ENCODE results near the gene MAP1LC3C.

MAP1LC3C gene

DNA sequence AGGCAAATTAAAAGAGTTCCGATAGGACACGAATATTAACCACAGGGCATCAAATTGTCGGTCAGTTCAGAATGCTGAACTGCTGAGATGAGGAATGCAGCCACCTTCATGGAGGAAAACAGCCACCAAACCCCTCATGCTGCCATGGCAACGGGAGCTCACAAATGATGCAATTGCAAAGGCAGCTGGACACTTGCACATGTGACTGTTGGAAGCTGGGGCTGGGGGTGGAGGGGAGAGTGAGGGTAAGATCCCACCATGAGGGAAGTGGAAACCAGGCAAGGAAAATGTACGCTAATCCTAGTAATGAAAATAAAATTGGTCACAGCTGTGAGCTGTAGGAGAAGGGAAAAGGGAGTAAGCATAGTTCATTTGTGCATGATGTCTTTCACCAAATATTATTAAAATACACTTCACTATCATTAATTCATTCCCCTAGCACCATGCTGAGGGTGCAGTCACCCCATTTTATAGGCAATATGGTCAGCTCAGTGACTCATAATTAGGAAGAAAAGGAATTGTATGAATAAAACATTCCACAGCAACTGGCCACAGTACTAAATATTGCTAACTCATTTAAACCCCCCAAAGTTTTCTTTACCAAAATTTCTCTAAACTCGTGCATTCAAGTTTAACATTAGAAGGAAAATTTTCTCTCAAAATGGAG is 26.1 kb downstream of the MAP1LC3C start:
- Mint-ChIP-seq H3K4me1 (ENCODE audit: low read depth) (no peaks in the 10 kb centered on the region), H3K9me3 (no peaks in the 10 kb centered on the region), H3K27me3 (peaks cover 2% of the 10 kb centered on the region), H3K27ac (no peak overlapping the region), H3K36me3 (ENCODE audit: low read depth) (no peaks in the 10 kb centered on the region), H3K4me3 (no peak overlapping the region)
- intact Hi-C loops (cut with micrococcal nuclease): no loop called here

DNA sequence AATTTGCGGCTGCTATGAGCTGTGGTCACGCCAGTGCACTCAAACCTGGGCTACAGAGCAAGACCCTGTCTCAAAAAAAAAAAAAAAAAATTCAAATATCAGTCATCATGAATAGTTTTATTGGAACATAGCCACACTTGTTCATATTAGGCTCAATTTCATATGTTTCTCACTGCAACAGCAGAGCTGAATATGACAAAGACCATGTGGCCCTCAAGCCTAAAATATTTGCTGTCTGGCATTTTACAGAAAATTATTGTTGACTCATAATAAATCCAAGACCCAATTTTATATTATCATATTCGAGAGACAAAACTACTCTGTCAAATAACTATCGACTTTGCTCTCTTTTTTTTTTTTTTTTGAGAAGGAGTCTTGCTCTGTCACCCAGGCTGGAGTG is 30.3 kb downstream of the MAP1LC3C start:
- Mint-ChIP-seq H3K27me3 (peaks cover 2% of the 10 kb centered on the region), H3K4me3 (no peak overlapping the region), H3K36me3 (ENCODE audit: low read depth) (no peaks in the 10 kb centered on the region), H3K4me1 (ENCODE audit: low read depth) (peaks cover 5% of the 10 kb centered on the region), H3K9me3 (no peaks in the 10 kb centered on the region), H3K27ac (no peak overlapping the region)
- intact Hi-C loops (cut with micrococcal nuclease): no loop called here

DNA sequence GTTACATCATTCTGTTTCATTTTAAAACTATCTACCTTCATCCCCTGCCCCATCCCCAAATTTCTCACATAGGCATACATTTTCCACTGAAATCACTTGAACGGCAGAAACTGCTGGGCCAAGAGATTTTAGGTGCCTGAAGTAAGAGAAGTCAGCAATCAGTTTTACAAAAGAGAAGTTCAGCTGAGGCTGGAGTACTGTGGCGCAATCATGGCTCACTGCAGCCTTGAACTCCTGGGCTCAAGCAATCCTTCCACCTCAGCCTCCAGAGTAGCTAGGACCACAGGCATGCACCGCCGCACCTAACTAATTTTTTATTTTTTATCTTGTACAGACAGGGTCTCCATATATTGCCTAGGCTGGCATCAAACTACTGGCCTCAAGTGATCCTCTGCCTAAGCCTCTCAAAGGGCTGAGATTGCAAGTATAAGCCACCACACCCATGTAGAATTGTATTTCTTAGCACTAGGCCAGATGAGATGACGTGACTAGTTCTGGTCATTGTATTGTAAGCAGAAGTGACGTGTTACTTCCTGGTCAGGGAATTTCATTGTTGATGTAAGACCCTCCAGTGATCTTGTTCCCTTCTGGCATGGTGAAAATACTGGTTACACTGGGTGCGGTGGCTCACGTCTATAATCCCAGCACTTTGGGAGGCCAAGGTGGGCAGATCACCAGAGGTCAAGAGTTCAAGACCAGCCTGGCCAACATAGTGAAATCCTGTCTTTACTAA is 34.2 kb downstream of the MAP1LC3C start:
- Mint-ChIP-seq H3K4me1 (ENCODE audit: low read depth) (peaks cover 5% of the 10 kb centered on the region), H3K27ac (peak overlapping the region; percentile 92), H3K9me3 (no peaks in the 10 kb centered on the region), H3K36me3 (ENCODE audit: low read depth) (no peaks in the 10 kb centered on the region), H3K27me3 (peaks cover 4% of the 10 kb centered on the region), H3K4me3 (no peak overlapping the region)
- intact Hi-C loops (cut with micrococcal nuclease): no loop called here

- H3K36me3 Mint-ChIP-seq (ENCODE audit: low read depth): no peaks in the 10 kb centered on the region
- H3K9me3 Mint-ChIP-seq: no peaks in the 10 kb centered on the region
- H3K4me3 Mint-ChIP-seq: no peak overlapping the region
- intact Hi-C loops (cut with micrococcal nuclease): no loop called here
- no peak overlapping the region for H3K27ac Mint-ChIP-seq
- H3K27me3 Mint-ChIP-seq: peaks cover 2% of the 10 kb centered on the region
- H3K4me1 Mint-ChIP-seq (ENCODE audit: low read depth): peaks cover 5% of the 10 kb centered on the region
These were observed 35.2 kb downstream of the MAP1LC3C start for GRCh38 chr1:241963722-241964121.

DNA sequence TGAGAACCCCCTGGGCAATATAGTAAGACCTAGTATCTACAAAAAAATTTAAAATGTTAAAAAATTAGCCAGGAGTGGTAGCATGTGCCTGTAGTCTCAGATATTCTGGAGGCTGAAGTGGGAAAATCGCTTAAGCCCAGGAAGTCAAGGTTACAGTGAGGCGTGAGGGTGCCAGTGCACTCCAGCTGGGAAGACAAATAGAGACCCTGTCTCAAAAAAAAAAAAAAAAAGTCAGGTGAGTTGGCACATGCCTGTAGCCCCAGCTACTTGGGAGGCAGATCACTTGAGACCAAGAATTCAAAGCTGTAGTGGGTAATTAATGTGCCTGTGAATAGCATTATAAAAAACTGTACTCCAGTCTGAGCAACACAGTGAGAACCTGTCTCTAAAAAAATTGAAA is 36.7 kb downstream of the MAP1LC3C start:
- no peaks in the 10 kb centered on the region for H3K36me3 Mint-ChIP-seq (ENCODE audit: low read depth)
- no peak overlapping the region for H3K27ac Mint-ChIP-seq
- H3K9me3 Mint-ChIP-seq: no peaks in the 10 kb centered on the region
- H3K27me3 Mint-ChIP-seq: peaks cover 4% of the 10 kb centered on the region
- H3K4me3 Mint-ChIP-seq: no peak overlapping the region
- peaks cover 5% of the 10 kb centered on the region for H3K4me1 Mint-ChIP-seq (ENCODE audit: low read depth)
- intact Hi-C loops (cut with micrococcal nuclease): no loop called here

DNA sequence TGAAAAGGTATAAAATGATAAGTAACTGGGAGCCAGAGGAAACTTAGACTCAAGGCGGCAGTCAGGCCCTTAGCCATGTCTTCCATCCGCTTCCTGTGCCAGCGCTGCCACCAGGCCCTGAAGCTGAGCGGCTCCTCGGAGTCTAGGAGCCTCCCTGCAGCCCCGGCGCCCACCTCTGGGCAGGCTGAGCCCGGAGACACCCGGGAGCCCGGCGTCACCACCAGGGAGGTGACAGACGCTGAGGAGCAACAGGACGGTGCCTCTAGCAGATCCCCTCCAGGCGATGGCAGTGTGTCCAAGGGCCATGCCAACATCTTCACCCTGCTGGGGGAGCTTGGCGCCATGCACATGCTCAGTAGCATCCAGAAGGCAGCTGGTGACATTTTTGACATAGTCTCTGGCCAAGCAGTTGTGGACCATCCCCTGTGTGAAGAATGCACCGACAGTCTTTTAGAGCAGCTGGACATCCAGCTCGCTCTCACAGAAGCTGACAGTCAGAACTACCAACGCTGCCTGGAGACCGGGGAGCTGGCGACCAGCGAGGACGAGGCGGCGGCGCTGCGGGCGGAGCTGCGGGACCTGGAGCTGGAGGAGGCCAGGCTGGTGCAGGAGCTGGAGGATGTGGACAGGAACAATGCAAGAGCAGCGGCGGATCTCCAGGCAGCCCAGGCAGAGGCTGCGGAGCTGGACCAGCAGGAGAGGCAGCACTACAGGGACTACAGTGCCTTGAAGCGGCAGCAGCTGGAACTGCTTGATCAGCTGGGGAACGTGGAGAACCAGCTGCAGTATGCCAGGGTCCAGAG is 41.0 kb downstream of the MAP1LC3C start, which contains the start of gene BECN2:
Gene BECN2, plus strand, starts transcription at position 76 of the 803 bp plus-strand sequence. Its CDS starts 0 bp downstream, at position 76.
- no peaks in the 10 kb centered on the region for H3K4me1 Mint-ChIP-seq (ENCODE audit: low read depth)
- no peaks in the 10 kb centered on the region for H3K36me3 Mint-ChIP-seq (ENCODE audit: low read depth)
- no peaks in the 10 kb centered on the region for H3K9me3 Mint-ChIP-seq
- no peak within 1 kb of the TSS for H3K4me3 Mint-ChIP-seq
- H3K27me3 Mint-ChIP-seq: peaks cover 4% of the 10 kb centered on the region
- peak within 1 kb of the TSS; percentile 37 for H3K27ac Mint-ChIP-seq
- intact Hi-C loops (cut with micrococcal nuclease): no loop called here

DNA sequence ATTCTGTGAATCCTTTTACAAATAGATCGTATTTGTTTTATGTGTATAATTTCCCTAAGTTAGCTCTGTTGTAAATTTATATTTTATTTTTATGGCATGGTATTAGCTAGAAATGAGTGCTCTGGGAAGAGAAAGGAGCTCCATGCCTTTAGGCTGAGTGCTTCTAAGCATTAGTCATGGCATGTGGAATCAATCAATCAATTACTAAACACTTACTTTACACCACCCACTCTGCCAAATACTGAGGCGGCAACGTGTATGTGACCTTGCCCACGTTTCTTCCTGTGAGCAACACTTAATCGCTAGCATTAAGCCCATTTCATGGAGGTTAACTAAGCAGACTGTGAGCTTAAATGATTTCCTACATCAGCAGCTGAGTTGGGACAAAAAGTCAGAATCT is 48.5 kb downstream of the MAP1LC3C start:
- H3K9me3 Mint-ChIP-seq: no peaks in the 10 kb centered on the region
- H3K4me3 Mint-ChIP-seq: no peak overlapping the region
- no peaks in the 10 kb centered on the region for H3K36me3 Mint-ChIP-seq (ENCODE audit: low read depth)
- peaks cover 3% of the 10 kb centered on the region for H3K27me3 Mint-ChIP-seq
- H3K4me1 Mint-ChIP-seq (ENCODE audit: low read depth): no peaks in the 10 kb centered on the region
- no peak overlapping the region for H3K27ac Mint-ChIP-seq
- intact Hi-C loops (cut with micrococcal nuclease): no loop called here

- H3K27ac Mint-ChIP-seq: no peak overlapping the region
- no peaks in the 10 kb centered on the region for H3K36me3 Mint-ChIP-seq (ENCODE audit: low read depth)
- no peaks in the 10 kb centered on the region for H3K4me1 Mint-ChIP-seq (ENCODE audit: low read depth)
- H3K4me3 Mint-ChIP-seq: no peak overlapping the region
- no peaks in the 10 kb centered on the region for H3K9me3 Mint-ChIP-seq
- intact Hi-C loops (cut with micrococcal nuclease): no loop called here
- peaks cover 3% of the 10 kb centered on the region for H3K27me3 Mint-ChIP-seq
These were observed 51.5 kb downstream of the MAP1LC3C start for GRCh38 chr1:241947354-241947753.
